Measurements from ENCODE around the gene SLC9A8.
"Not testable (repeated sequence)": the region's sequence is repeated elsewhere in the genome, so short reads cannot be mapped to it uniquely, and the experiment has no call there.

Gene SLC9A8

GRCh38 chr20:49859807-49860206, 47.2 kb downstream of the SLC9A8 start (continued):
- no peak for TF ChIP-seq ZNF24 (tag by site-specific recombination; IDR thresholded peaks at IDR 0.05)
- TF ChIP-seq ZNF174 (tag by site-specific recombination; IDR thresholded peaks at IDR 0.05): no peak

- H3K4me1 ChIP-seq (ENCODE audit: control insufficient read depth, insufficient read depth, low read length); H3K9me3 ChIP-seq (ENCODE audit: control insufficient read depth, insufficient read depth, low read depth, low read length); H3K27ac ChIP-seq (ENCODE audit: extremely low read depth, low read depth, low read length); H3K4me3 ChIP-seq (ENCODE audit: low read depth, low read length); POLR2A ChIA-PET; CTCF ChIA-PET: not testable (repeated sequence)
- peaks cover 5 to 35% of the 10 kb centered on the region in 2 experiments; a peak in 2 of 3 replicates for H3K36me3 ChIP-seq (ENCODE audit: control insufficient read depth in 2 of 2, insufficient read depth in 1 of 2, low read length in 2 of 2)
Observed at GRCh38 chr20:49861232-49861631, 48.6 kb downstream of the SLC9A8 start.

DNA sequence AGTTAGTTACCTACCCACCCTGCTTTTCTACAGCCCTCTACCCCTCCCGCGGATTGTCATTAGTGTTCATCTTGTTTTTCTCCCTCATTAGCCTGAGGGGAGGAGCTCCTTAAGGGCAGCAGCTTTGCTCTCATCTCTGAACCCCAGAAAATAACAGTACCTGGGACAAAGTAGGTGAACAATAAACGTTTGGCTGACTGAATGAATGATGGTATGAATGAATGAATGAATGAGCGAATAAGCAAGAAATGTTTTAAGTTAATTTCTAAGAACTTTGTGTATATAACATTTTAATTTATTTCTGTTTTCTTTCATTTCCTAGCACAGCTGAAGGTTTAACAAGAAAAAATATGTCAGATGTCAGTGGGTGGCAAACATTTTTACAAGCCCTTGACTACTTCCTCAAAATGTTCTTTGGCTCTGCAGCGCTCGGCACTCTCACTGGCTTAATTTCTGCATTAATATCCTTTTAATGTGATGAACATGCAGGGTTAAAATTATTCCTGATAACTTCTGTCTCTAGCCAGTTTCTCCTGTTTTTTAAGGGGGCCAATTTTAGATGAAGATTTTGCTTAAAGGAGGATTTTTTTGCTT, 50.1 kb downstream of the SLC9A8 start:
- Histone ChIP-seq H3K9me3 (ENCODE audit: control insufficient read depth, insufficient read depth, low read depth, low read length) (no peaks in the 10 kb centered on the region), H3K36me3 (ENCODE audit: control insufficient read depth in 2 of 2, insufficient read depth in 1 of 2, low read length in 2 of 2) (peaks cover 0 to 30% of the 10 kb centered on the region in 2 experiments; a peak in 1 of 3 replicates), H3K27ac (ENCODE audit: extremely low read depth, low read depth, low read length) (no peak overlapping the region), H3K4me3 (ENCODE audit: low read depth, low read length) (no peak overlapping the region), H3K4me1 (ENCODE audit: control insufficient read depth, insufficient read depth, low read length) (no peaks in the 10 kb centered on the region)
- ChIA-PET POLR2A (interaction anchor here (0.6 kb wide), 3 partner anchors 44 to 203 kb away, joined by 4 to 6 read pairs (median 5); no protein-coding TSS in a partner anchor), CTCF (no interaction called here)
- no peak for TF ChIP-seq BCL11A (tag by site-specific recombination; IDR thresholded peaks at IDR 0.05; ENCODE audit: low read depth)
- TF ChIP-seq ZNF76 (tag by site-specific recombination; IDR thresholded peaks at IDR 0.05; ENCODE audit: borderline replicate concordance, low read depth): no peak
- TF ChIP-seq ZNF169 (tag by site-specific recombination; IDR thresholded peaks at IDR 0.05): no peak
- no peak for TF ChIP-seq OVOL3 (tag by site-specific recombination; IDR thresholded peaks at IDR 0.05)
- no peak for TF ChIP-seq ZNF560 (tag by site-specific recombination; IDR thresholded peaks at IDR 0.05; ENCODE audit: borderline replicate concordance)
- TF ChIP-seq, protein P1, sequence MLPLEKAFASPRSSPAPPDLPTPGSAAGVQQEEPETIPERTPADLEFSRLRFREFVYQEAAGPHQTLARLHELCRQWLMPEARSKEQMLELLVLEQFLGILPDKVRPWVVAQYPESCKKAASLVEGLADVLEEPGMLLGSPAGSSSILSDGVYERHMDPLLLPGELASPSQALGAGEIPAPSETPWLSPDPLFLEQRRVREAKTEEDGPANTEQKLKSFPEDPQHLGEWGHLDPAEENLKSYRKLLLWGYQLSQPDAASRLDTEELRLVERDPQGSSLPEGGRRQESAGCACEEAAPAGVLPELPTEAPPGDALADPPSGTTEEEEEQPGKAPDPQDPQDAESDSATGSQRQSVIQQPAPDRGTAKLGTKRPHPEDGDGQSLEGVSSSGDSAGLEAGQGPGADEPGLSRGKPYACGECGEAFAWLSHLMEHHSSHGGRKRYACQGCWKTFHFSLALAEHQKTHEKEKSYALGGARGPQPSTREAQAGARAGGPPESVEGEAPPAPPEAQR (tag by site-specific recombination; IDR thresholded peaks at IDR 0.05): no peak
- TF ChIP-seq ZNF529 (tag by site-specific recombination; IDR thresholded peaks at IDR 0.05; ENCODE audit: insufficient replicate concordance): no peak
- no peak for TF ChIP-seq KLF10 (tag by site-specific recombination; IDR thresholded peaks at IDR 0.05)
- no peak for TF ChIP-seq ZNF664 (tag by site-specific recombination; IDR thresholded peaks at IDR 0.05)

DNA sequence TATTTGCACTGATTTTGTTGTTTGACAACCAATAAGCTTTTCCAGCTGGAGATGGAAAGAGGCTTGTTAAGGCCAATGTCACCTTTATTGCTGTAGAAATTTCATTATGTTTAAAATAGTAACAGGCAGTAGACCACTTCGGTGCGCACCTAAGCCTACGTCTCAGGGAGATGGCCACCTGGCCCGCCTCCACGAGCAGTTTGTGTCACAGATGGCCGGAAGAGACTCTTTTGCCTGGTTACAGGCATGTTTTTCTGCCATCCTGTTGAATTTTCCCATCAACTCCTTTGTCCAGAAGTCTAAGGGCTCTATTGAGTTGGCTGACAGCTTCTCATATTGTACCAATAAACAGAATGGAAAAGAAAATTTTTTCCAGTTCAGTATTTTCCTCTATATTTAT, 51.0 kb downstream of the SLC9A8 start:
- Histone ChIP-seq H3K27ac (ENCODE audit: extremely low read depth, low read depth, low read length) (no peak overlapping the region), H3K9me3 (ENCODE audit: control insufficient read depth, insufficient read depth, low read depth, low read length) (no peaks in the 10 kb centered on the region), H3K4me3 (ENCODE audit: low read depth, low read length) (no peak overlapping the region), H3K36me3 (ENCODE audit: control insufficient read depth in 2 of 2, insufficient read depth in 1 of 2, low read length in 2 of 2) (peaks cover 0 to 35% of the 10 kb centered on the region in 2 experiments; a peak in 1 of 3 replicates), H3K4me1 (ENCODE audit: control insufficient read depth, insufficient read depth, low read length) (no peaks in the 10 kb centered on the region)
- TF ChIP-seq ZNF416 (tag by site-specific recombination; IDR thresholded peaks at IDR 0.05) (no peak), ZSCAN16 (tag by site-specific recombination; IDR thresholded peaks at IDR 0.05) (no peak), ZBTB21 (tag by site-specific recombination; IDR thresholded peaks at IDR 0.05) (no peak), PRDM6 (tag by site-specific recombination; IDR thresholded peaks at IDR 0.05) (no peak), ZBTB26 (tag by site-specific recombination; optimal IDR thresholded peaks at IDR 0.05) (no peak), ZBTB1 (tag by site-specific recombination; IDR thresholded peaks at IDR 0.05) (no peak), ZFP37 (tag by site-specific recombination; IDR thresholded peaks at IDR 0.05) (no peak), ZNF529 (tag by site-specific recombination; IDR thresholded peaks at IDR 0.05; ENCODE audit: insufficient replicate concordance) (no peak), GLIS1 (tag by site-specific recombination; IDR thresholded peaks at IDR 0.05) (no peak)
- TF ChIP-seq, protein P2, sequence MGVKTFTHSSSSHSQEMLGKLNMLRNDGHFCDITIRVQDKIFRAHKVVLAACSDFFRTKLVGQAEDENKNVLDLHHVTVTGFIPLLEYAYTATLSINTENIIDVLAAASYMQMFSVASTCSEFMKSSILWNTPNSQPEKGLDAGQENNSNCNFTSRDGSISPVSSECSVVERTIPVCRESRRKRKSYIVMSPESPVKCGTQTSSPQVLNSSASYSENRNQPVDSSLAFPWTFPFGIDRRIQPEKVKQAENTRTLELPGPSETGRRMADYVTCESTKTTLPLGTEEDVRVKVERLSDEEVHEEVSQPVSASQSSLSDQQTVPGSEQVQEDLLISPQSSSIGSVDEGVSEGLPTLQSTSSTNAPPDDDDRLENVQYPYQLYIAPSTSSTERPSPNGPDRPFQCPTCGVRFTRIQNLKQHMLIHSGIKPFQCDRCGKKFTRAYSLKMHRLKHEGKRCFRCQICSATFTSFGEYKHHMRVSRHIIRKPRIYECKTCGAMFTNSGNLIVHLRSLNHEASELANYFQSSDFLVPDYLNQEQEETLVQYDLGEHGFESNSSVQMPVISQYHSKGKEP (tag by site-specific recombination; IDR thresholded peaks at IDR 0.05): no peak
- ChIA-PET CTCF (interaction anchor here (0.6 to 0.8 kb wide), 3 partner anchors 9 to 165 kb away, joined by 3 to 4 read pairs (median 3); no protein-coding TSS in a partner anchor), POLR2A (no interaction called here)

All from HEK293 (cell line).